Natural killer cell (primary cell): ENCODE data around the gene GLCCI1. TPM values are rescaled to one million over a fixed set of nuclear protein-coding genes. Genes with fewer than 3 reads are reported as not detected.

Experiments used
- ATAC-seq, 3 donors: fragments of 150-1000 bp in 2 of 3; fragments of 200-7000 bp in 1 of 3; cut with Tn5 transposase; 1 replicate in 1 of 3; 2 replicates in 2 of 3; pipeline ENCODE4 v1.10.0; 2021; ENCODE audit warnings: mild to moderate bottlenecking in 2 of 3, moderate library complexity in 2 of 3
- DNase-seq, 2 donors: peaks; one replicate each; pipeline versions ENCODE4 v3.0.0 to v3.0.0-alpha.2; 2013 to 2021; ENCODE audit warnings: mixed read lengths in 1 of 2
- H3K27ac ChIP-seq: one replicate; pipeline ENCODE4 v1.5.1; 2013; ENCODE audit warnings: mild to moderate bottlenecking, low read length
- H3K27me3 ChIP-seq: one replicate; pipeline ENCODE4 v1.6.1; 2013; ENCODE audit warnings: low read length; ENCODE audit not compliant: control insufficient read depth, insufficient read depth
- H3K36me3 ChIP-seq: one replicate; pipeline ENCODE4 v1.6.1; 2013; ENCODE audit warnings: low read length; ENCODE audit not compliant: control insufficient read depth, insufficient read depth
- H3K4me1 ChIP-seq: one replicate; pipeline ENCODE4 v1.6.1; 2013; ENCODE audit warnings: low read length; ENCODE audit not compliant: control insufficient read depth, insufficient read depth
- H3K4me3 ChIP-seq: one replicate; pipeline ENCODE4 v1.5.1; 2013; ENCODE audit warnings: low read length
- H3K9me3 ChIP-seq: one replicate; pipeline ENCODE4 v1.6.1; 2013; ENCODE audit warnings: low read length; ENCODE audit not compliant: control insufficient read depth, insufficient read depth
- H3K27ac Mint-ChIP-seq, 2 donors: one replicate each; pipeline ENCODE4 v1.8.0; 2022; ENCODE audit warnings: mild to moderate bottlenecking in 2 of 2, mixed read lengths in 2 of 2, moderate library complexity in 1 of 2
- H3K27me3 Mint-ChIP-seq, 2 donors: one replicate each; pipeline ENCODE4 v1.8.0; 2022; ENCODE audit warnings: low read depth in 2 of 2, mixed read lengths in 2 of 2
- H3K36me3 Mint-ChIP-seq: one replicate; pipeline ENCODE4 v1.8.0; 2022; ENCODE audit warnings: mixed read lengths
- H3K4me1 Mint-ChIP-seq, 2 donors: one replicate each; pipeline ENCODE4 v1.8.0; 2022; ENCODE audit warnings: mixed read lengths in 2 of 2
- H3K4me3 Mint-ChIP-seq: one replicate; pipeline ENCODE4 v1.8.0; 2022; ENCODE audit warnings: mild to moderate bottlenecking, moderate library complexity, mixed read lengths
- H3K9me3 Mint-ChIP-seq, 2 donors: one replicate each; pipeline ENCODE4 v1.8.0; 2022; ENCODE audit warnings: mixed read lengths in 2 of 2
- WGBS: methylation state at CpG from one replicate; pipeline ENCODE4 v1.1.7; 2013; ENCODE audit warnings: missing lambda C conversion rate; ENCODE audit not compliant: insufficient coverage; 5-methylcytosine and 5-hydroxymethylcytosine counted together
- intact Hi-C: fragments of 100-400 bp; cut with micrococcal nuclease; formaldehyde crosslinking; loops from one replicate; pipeline ENCODE4 v1.14.2; 2022
- total RNA-seq, 4 donors: library from RNA; stranded (reverse); fragments of 120-200 nt in 1 of 4; gene quantifications; one replicate each; pipeline versions ENCODE4 v1.2.3 to v1.2.4, GENCODE V29; 2013 to 2022
- TF ChIP-seq, protein P1 (sequence below): fragments of 200-600 bp; IDR thresholded peaks from one replicate; pipeline ENCODE4 v1.8.0; 2022; ENCODE audit warnings: antibody characterized with exemption

Gene GLCCI1
- total RNA-seq, 3 donors from 2014 or later (not counting 1 experiment from before 2014, with no cell fraction given): 70.5 to 132 (median 79.6) TPM

DNA sequence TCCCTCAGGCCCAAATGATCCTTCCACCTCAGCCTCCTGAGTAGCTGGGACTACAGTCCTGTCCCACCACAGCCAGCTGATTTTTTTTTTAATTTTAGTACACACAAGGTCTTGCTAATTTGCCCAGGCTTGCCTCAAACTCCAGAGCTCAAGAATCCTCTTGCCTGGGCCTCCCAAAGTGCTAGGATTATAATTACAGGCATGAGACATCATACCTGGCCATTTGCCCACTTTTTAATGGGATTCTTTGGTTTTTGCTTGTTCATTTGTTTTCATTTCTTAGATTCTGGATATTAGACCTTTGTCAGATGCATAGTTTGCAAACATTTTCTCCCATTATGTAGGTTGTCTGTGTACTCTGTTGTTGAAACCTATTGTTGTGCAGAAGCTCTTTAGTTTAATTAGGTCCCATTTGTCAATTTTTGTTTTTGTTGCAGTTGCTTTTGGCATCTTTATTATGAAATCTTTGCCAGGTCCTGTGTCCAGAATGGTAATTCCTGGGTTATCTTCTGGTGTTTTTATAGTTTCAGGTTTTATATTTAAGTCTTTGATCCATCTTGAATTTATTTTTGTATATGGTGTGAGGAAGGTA lies 95.2 kb downstream of the GLCCI1 start:
- no peak for ATAC-seq
- Histone ChIP-seq H3K9me3 (no peaks in the 10 kb centered on the region), H3K27me3 (no peaks in the 10 kb centered on the region), H3K4me3 (no peak overlapping the region), H3K27ac (no peak overlapping the region), H3K36me3 (peaks cover 22% of the 10 kb centered on the region), H3K4me1 (peaks cover 8% of the 10 kb centered on the region)
- H3K4me1 Mint-ChIP-seq: peaks cover 58 to 63% of the 10 kb centered on the region in 2 donors
- intact Hi-C loops: no loop called here
- no peak overlapping the region for H3K4me3 Mint-ChIP-seq
- no peaks in the 10 kb centered on the region for H3K9me3 Mint-ChIP-seq
- no peaks in the 10 kb centered on the region for H3K27me3 Mint-ChIP-seq
- TF ChIP-seq, protein P1, sequence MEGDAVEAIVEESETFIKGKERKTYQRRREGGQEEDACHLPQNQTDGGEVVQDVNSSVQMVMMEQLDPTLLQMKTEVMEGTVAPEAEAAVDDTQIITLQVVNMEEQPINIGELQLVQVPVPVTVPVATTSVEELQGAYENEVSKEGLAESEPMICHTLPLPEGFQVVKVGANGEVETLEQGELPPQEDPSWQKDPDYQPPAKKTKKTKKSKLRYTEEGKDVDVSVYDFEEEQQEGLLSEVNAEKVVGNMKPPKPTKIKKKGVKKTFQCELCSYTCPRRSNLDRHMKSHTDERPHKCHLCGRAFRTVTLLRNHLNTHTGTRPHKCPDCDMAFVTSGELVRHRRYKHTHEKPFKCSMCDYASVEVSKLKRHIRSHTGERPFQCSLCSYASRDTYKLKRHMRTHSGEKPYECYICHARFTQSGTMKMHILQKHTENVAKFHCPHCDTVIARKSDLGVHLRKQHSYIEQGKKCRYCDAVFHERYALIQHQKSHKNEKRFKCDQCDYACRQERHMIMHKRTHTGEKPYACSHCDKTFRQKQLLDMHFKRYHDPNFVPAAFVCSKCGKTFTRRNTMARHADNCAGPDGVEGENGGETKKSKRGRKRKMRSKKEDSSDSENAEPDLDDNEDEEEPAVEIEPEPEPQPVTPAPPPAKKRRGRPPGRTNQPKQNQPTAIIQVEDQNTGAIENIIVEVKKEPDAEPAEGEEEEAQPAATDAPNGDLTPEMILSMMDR: no peak
- no peak for DNase-seq
- peak overlapping the region; percentile 56 to 77 for H3K27ac Mint-ChIP-seq
- H3K36me3 Mint-ChIP-seq: peaks cover 9% of the 10 kb centered on the region

DNA sequence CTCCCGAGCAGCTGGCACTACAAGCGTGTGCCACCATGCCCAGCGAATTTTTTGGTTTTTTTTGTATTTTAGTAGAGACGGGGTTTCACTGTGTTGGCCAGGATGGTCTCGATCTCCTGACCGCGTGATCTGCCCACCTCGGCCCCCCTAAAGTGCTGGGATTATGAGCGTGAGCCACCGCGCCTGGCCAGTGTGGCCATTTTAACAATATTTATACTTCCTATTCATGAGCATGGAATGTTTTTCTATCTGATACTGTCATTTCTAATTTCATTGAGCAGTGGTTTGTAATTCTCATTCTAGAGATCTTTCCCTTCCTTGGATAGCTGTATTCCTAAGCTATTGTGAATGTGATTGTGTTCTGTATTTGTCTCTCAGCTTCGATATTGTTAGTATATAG lies 96.2 kb downstream of the GLCCI1 start:
- no peaks in the 10 kb centered on the region for H3K9me3 Mint-ChIP-seq
- H3K27me3 Mint-ChIP-seq: no peaks in the 10 kb centered on the region
- intact Hi-C loops: no loop called here
- ATAC-seq (no peak), DNase-seq (no peak)
- peaks cover 16% of the 10 kb centered on the region for H3K4me1 ChIP-seq
- peaks cover 9% of the 10 kb centered on the region for H3K36me3 Mint-ChIP-seq
- H3K27ac ChIP-seq: no peak overlapping the region
- H3K4me1 Mint-ChIP-seq: peaks cover 68 to 71% of the 10 kb centered on the region in 2 donors
- H3K27me3 ChIP-seq: no peaks in the 10 kb centered on the region
- peak overlapping the region; percentile 33 to 53 for H3K27ac Mint-ChIP-seq
- TF ChIP-seq, protein P1: no peak
- no peak overlapping the region for H3K4me3 ChIP-seq
- H3K4me3 Mint-ChIP-seq: no peak overlapping the region
- H3K9me3 ChIP-seq: no peaks in the 10 kb centered on the region
- H3K36me3 ChIP-seq: peaks cover 16% of the 10 kb centered on the region
- WGBS: 98% methylated on average over 12 of the region's 12 CpGs

DNA sequence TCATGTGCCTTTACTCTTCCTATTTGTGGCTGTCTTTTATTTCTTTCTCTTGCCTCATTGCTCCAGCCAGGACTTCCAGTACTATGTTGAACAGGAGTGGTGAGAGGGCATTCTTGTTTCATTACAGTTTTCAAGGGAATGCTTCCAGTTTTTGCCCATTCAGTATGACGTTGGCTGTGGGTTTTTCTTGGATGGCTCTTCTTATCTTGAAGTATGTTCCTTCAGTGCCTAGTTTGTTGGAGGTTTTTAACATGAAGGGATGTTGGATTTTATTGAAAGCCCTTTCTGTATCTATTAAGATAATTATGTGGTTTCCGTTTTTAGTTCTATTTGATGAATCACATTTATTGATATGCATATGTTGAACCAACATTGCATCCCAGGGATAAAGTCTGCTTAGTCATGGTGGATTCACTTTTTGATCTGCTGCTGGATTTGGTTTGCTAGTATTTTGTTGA lies 96.8 kb downstream of the GLCCI1 start:
- intact Hi-C loops: no loop called here
- Histone ChIP-seq H3K27ac (no peak overlapping the region), H3K36me3 (peaks cover 11% of the 10 kb centered on the region), H3K9me3 (no peaks in the 10 kb centered on the region), H3K4me1 (peaks cover 16% of the 10 kb centered on the region), H3K4me3 (no peak overlapping the region), H3K27me3 (no peaks in the 10 kb centered on the region)
- no peak for DNase-seq
- 97% methylated on average over 2 of the region's 2 CpGs for WGBS
- ATAC-seq: no peak
- TF ChIP-seq, protein P1: no peak
- H3K4me1 Mint-ChIP-seq: peaks cover 68% of the 10 kb centered on the region in 2 donors
- no peaks in the 10 kb centered on the region for H3K9me3 Mint-ChIP-seq
- no peak overlapping the region for H3K4me3 Mint-ChIP-seq
- no peaks in the 10 kb centered on the region for H3K27me3 Mint-ChIP-seq
- H3K36me3 Mint-ChIP-seq: peaks cover 9% of the 10 kb centered on the region
- peak overlapping the region; percentile 33 to 53 for H3K27ac Mint-ChIP-seq
